Measurements from ENCODE around the gene PRKG2.
"Not testable (repeated sequence)": the region's sequence is repeated elsewhere in the genome, so short reads cannot be mapped to it uniquely, and the experiment has no call there.

Gene PRKG2

DNA sequence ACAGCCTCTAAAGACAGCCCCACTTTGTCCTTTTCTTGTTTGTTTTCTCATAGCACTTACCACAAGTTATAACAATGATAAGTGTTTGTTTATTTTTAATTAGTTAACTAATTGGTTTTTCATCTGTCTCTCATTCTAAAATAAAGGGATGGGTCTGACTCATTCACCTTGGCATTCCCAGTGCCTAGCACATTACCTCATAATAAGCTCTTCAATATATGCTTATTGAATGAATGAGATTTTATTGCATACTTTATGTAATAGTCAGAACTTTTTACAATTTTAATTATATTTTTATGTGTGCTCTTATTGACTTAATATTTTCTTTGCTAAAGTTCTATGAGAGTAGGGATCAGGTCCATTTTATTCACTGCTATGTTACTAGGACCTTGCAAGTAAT lies 22.8 kb upstream of the PRKG2 start:
- H3K9ac ChIP-seq (ENCODE audit: low read depth, low read length), result no peak overlapping the region
- no peaks in the 10 kb centered on the region for H3K9me3 ChIP-seq (ENCODE audit: control insufficient read depth, insufficient read depth, low read length)
- H3K27me3 ChIP-seq (ENCODE audit: control insufficient read depth, insufficient read depth, low read length), result no peaks in the 10 kb centered on the region
- H3K4me1 ChIP-seq (ENCODE audit: control insufficient read depth, insufficient read depth, low read length), result no peaks in the 10 kb centered on the region
- no peaks in the 10 kb centered on the region for H3K36me3 ChIP-seq (ENCODE audit: control insufficient read depth, insufficient read depth, low read length)
- no peak overlapping the region for H3K4me3 ChIP-seq (ENCODE audit: low read depth, low read length)

DNA sequence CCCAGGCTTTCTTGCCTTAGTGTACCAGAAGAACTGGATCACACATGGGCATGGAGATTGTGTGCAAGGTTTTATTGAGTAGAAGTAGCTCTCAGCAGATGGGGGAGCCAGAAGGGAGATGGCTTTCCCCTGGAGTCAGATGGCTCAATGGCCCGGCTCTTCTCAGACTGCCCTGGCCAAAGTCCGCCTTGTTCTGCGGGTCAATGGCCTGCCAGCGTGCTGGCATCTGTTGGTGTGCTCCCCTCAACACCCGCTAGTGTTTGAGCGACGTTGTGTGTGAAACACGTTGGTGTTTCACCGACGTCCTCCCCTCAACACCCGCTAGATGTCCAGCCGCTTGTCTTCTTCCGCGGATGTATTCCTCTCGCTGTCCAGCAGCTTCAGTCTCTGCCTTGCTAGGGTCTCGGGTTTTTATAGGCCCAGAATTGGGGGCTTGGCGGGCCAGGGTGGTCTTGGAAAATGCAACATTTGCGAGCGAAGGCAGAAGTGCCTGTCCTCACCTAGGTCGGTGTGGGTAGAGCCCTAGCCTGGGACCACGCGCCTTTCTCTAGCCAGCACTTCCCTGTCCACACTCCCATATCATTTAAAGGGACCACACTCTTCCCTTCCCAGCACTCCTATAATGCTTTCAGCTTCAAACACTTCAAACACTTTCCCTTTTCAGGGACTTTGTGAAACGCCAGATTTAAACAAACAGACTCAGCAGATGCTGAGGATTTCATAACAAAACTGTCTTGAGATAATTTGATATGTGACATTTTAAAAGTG lies 21.1 kb upstream of the PRKG2 start:
- Histone ChIP-seq H3K4me1 (ENCODE audit: control insufficient read depth, insufficient read depth, low read length) (no peaks in the 10 kb centered on the region), H3K27me3 (ENCODE audit: control insufficient read depth, insufficient read depth, low read length) (no peaks in the 10 kb centered on the region), H3K9ac (ENCODE audit: low read depth, low read length) (no peak overlapping the region), H3K4me3 (ENCODE audit: low read depth, low read length) (no peak overlapping the region), H3K36me3 (ENCODE audit: control insufficient read depth, insufficient read depth, low read length) (no peaks in the 10 kb centered on the region), H3K9me3 (ENCODE audit: control insufficient read depth, insufficient read depth, low read length) (peaks cover 7% of the 10 kb centered on the region)

DNA sequence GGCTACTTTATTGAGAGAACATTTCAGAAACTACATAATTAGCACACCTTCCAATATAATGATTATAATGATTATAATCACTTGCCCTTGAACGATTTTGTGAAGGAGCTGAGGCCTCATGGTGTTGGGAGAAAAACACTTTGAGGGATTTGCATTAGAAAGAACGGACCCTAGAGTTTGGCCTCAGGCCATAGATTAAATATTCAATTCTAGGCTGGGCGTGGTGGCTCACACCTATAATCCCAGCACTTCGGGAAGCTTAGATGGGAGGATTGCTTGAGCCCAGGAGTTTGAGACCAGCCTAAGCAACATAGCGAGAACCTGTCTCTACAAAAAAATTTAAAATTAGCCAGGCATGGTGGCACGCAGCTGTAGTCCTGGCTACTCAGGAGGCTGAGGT lies 12.9 kb upstream of the PRKG2 start:
- H3K4me3 ChIP-seq (ENCODE audit: low read depth, low read length), result no peak overlapping the region
- no peaks in the 10 kb centered on the region for H3K27me3 ChIP-seq (ENCODE audit: control insufficient read depth, insufficient read depth, low read length)
- peaks cover 6% of the 10 kb centered on the region for H3K4me1 ChIP-seq (ENCODE audit: control insufficient read depth, insufficient read depth, low read length)
- no peak overlapping the region for H3K9ac ChIP-seq (ENCODE audit: low read depth, low read length)
- H3K9me3 ChIP-seq (ENCODE audit: control insufficient read depth, insufficient read depth, low read length), result peaks cover 8% of the 10 kb centered on the region
- H3K36me3 ChIP-seq (ENCODE audit: control insufficient read depth, insufficient read depth, low read length), result no peaks in the 10 kb centered on the region

DNA sequence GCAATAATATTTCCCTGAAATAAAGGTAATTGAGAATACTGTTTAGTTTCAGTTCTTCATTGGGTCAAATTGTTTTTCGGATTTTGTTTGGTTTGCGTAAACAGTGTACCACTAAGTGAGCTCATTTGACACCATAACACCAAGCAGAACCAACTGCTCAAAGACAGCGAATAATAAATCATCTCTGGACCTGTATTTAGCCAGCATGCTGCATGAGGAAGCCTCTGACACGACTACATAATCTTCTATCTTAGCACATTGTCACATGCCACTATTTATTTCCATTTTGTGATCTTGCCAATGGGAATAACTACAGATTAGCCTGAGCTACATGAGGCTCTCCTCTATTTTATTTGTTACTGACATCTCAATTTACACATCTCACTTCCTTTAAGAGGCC lies 12.1 kb upstream of the PRKG2 start:
- Histone ChIP-seq H3K4me1 (ENCODE audit: control insufficient read depth, insufficient read depth, low read length) (peaks cover 6% of the 10 kb centered on the region), H3K9me3 (ENCODE audit: control insufficient read depth, insufficient read depth, low read length) (peaks cover 8% of the 10 kb centered on the region), H3K4me3 (ENCODE audit: low read depth, low read length) (no peak overlapping the region), H3K36me3 (ENCODE audit: control insufficient read depth, insufficient read depth, low read length) (no peaks in the 10 kb centered on the region), H3K9ac (ENCODE audit: low read depth, low read length) (no peak overlapping the region), H3K27me3 (ENCODE audit: control insufficient read depth, insufficient read depth, low read length) (no peaks in the 10 kb centered on the region)

DNA sequence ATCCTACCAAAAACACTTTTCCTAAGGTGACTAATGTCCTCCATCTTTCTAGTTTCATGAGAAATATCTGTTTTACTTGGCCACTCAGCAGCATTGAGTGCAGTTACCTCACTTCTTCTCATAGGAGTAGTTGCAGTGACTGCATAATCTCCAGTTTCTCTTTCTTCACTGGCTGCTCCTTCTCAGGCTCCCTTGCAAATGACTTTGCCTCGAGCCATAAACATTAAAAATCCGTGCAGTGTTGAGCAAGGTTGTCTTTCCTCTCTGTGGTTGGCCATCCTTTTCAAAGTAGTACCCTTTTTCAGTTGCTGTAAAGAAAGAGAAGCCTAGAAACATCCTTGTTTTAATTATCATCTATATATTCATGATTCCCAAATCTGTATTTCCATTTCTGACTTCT lies 10.2 kb upstream of the PRKG2 start:
- H3K4me3 ChIP-seq (ENCODE audit: low read depth, low read length), result no peak overlapping the region

DNA sequence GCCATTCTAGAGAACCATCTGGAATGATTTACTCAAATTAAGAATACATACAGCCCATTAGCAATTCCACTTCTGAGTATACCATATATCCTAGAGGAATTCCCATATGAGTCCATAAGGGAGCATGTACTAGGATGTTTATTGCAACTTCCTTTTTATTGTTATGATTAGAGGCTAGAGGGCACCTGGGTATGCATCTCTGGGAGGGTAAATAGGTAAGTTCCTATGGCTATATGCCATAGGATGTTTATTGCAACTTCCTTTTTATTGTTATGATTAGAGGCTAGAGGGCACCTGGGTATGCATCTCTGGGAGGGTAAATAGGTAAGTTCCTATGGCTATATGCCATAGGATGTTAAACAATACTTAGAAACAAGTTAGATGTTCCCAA lies 7.1 kb upstream of the PRKG2 start:
- not testable (repeated sequence) for H3K4me3 ChIP-seq (ENCODE audit: low read depth, low read length); H3K9ac ChIP-seq (ENCODE audit: low read depth, low read length); H3K4me1 ChIP-seq (ENCODE audit: control insufficient read depth, insufficient read depth, low read length); H3K36me3 ChIP-seq (ENCODE audit: control insufficient read depth, insufficient read depth, low read length); H3K9me3 ChIP-seq (ENCODE audit: control insufficient read depth, insufficient read depth, low read length); H3K27me3 ChIP-seq (ENCODE audit: control insufficient read depth, insufficient read depth, low read length)

More for the DNA sequence above, 10.2 kb upstream of the PRKG2 start:
- H3K27me3 ChIP-seq (ENCODE audit: control insufficient read depth, insufficient read depth, low read length), result no peaks in the 10 kb centered on the region
- no peak overlapping the region for H3K9ac ChIP-seq (ENCODE audit: low read depth, low read length)
- H3K9me3 ChIP-seq (ENCODE audit: control insufficient read depth, insufficient read depth, low read length), result no peaks in the 10 kb centered on the region
- peaks cover 6% of the 10 kb centered on the region for H3K4me1 ChIP-seq (ENCODE audit: control insufficient read depth, insufficient read depth, low read length)
- H3K36me3 ChIP-seq (ENCODE audit: control insufficient read depth, insufficient read depth, low read length), result no peaks in the 10 kb centered on the region

DNA sequence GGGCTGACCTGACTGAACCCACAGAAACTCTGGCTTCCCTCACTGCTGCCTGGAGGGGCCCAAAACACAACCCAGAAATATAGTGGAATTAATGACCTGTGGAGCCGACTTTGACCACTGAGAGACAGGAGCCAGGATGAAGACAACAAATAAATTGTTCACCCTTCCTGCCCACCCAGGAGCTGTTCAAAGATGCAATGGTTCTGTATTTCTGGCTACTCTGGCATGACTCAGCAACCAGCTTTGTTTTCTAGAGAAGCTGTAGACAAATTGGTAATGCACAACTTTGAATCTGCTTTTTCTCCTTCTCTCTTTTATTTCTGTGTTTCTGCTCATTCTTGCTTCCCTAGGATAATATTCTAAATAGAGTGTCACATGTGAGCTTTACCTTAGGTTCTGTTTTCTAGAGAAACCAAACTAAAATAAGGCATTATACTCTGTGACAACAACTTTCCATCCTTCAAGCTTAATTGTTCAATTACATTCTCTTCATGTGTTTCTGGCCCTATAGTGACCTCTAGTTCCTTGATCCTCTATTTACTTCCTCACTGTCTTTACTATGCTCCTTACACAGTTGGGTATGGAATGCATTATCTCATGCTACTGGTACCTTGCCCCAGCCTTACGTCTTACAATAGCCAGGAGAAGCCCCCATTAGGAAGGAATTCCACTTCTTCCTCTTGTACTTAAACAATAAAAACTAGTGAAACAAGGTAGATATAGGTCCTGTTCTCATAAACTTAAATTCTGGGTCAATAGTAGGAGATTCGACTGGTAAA lies 6.5 kb upstream of the PRKG2 start:
- H3K36me3 ChIP-seq (ENCODE audit: control insufficient read depth, insufficient read depth, low read length), result no peaks in the 10 kb centered on the region
- H3K27me3 ChIP-seq (ENCODE audit: control insufficient read depth, insufficient read depth, low read length), result peaks cover 6% of the 10 kb centered on the region
- H3K9me3 ChIP-seq (ENCODE audit: control insufficient read depth, insufficient read depth, low read length), result no peaks in the 10 kb centered on the region
- no peak overlapping the region for H3K4me3 ChIP-seq (ENCODE audit: low read depth, low read length)
- H3K4me1 ChIP-seq (ENCODE audit: control insufficient read depth, insufficient read depth, low read length), result no peaks in the 10 kb centered on the region
- H3K9ac ChIP-seq (ENCODE audit: low read depth, low read length), result no peak overlapping the region

DNA sequence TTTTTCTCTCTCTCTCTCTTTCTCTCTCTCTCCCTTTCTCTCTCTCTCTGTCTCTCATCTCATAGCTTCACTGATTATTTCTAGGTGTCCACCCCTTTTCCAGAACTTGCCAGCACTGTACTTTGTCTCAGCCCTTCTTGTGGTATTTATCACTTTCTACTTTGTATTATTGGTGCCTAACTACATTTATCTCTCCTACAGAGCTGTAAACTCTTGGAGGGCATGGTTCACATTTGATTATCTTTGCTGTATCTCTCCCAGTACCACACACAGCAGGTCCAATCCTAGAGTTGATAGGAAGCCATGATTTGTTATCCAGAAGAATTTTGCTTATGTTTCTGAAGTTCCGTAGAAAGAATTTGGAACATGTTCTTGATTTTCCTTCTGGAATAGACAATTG lies 5.2 kb upstream of the PRKG2 start:
- H3K4me1 ChIP-seq (ENCODE audit: control insufficient read depth, insufficient read depth, low read length), result peaks cover 2% of the 10 kb centered on the region
- no peak overlapping the region for H3K4me3 ChIP-seq (ENCODE audit: low read depth, low read length)
- H3K36me3 ChIP-seq (ENCODE audit: control insufficient read depth, insufficient read depth, low read length), result no peaks in the 10 kb centered on the region
- no peaks in the 10 kb centered on the region for H3K9me3 ChIP-seq (ENCODE audit: control insufficient read depth, insufficient read depth, low read length)
- no peak overlapping the region for H3K9ac ChIP-seq (ENCODE audit: low read depth, low read length)
- peaks cover 18% of the 10 kb centered on the region for H3K27me3 ChIP-seq (ENCODE audit: control insufficient read depth, insufficient read depth, low read length)

DNA sequence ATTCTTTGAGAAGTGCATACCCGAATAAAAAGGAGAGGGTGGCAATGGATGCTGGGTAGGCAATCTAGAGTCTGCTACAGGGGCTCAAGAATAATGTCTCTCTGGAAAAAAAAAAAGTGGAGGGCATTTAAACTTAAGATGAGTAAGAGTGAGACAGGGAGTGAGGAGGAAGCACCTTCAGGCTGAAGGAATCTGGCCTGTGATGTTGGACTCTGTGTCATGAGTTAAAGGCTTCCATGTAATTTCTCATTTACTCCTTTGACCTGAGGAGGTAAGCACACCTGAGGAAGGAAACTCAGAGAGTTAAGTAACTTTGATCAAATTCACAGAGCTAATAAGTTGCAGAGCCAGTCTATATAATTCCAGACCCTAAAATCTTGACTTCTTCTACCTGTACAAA lies 3.2 kb upstream of the PRKG2 start:
- Histone ChIP-seq H3K4me3 (ENCODE audit: low read depth, low read length) (no peak overlapping the region), H3K36me3 (ENCODE audit: control insufficient read depth, insufficient read depth, low read length) (no peaks in the 10 kb centered on the region), H3K9ac (ENCODE audit: low read depth, low read length) (no peak overlapping the region), H3K9me3 (ENCODE audit: control insufficient read depth, insufficient read depth, low read length) (no peaks in the 10 kb centered on the region), H3K27me3 (ENCODE audit: control insufficient read depth, insufficient read depth, low read length) (peaks cover 37% of the 10 kb centered on the region), H3K4me1 (ENCODE audit: control insufficient read depth, insufficient read depth, low read length) (peaks cover 2% of the 10 kb centered on the region)

DNA sequence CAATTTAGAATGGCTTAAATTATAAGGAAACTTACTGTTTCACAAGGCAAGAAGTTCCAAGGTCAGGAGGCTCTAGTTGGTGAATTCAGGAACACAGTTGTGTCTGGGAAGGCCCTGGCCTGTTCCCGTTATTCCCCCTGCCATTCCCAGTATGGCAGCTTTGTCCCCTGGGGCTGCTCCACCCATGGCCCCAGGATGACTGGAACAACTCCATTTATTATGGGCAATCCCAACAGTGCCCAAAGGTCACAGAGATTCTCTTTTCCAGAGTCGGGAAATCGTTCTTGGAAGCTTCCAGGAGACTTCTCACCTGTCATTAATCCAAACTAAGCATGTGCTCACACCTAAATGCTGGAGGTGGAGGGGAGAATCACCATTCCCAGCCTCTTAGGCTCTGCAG lies 2.8 kb upstream of the PRKG2 start:
- H3K4me3 ChIP-seq (ENCODE audit: low read depth, low read length), result no peak overlapping the region

DNA sequence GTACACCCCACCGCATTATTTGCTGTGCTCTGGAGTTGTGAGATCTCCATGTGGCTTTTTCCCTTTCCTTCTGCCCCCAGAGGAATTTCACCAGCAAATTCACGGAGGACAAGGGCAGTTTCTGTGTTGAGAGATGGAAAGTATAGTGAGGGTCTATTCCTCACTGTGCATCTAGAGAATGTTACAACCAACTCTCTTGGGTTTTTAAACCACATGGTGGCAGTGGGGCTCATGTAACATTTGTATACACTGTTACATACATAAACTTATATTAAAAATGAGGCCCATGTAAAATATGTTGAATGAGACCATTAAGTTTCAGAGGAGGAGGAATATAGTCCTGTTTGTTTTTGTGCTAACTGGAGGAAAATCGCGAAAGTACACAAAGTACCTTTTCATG lies 909 bp upstream of the PRKG2 start:
- Histone ChIP-seq H3K4me3 (ENCODE audit: low read depth, low read length) (peak overlapping the region; percentile 79), H3K9ac (ENCODE audit: low read depth, low read length) (no peak overlapping the region), H3K27me3 (ENCODE audit: control insufficient read depth, insufficient read depth, low read length) (peaks cover 57% of the 10 kb centered on the region)

More for the DNA sequence above, 2.8 kb upstream of the PRKG2 start:
- H3K9me3 ChIP-seq (ENCODE audit: control insufficient read depth, insufficient read depth, low read length), result no peaks in the 10 kb centered on the region
- peaks cover 2% of the 10 kb centered on the region for H3K4me1 ChIP-seq (ENCODE audit: control insufficient read depth, insufficient read depth, low read length)
- no peak overlapping the region for H3K9ac ChIP-seq (ENCODE audit: low read depth, low read length)
- H3K27me3 ChIP-seq (ENCODE audit: control insufficient read depth, insufficient read depth, low read length), result peaks cover 42% of the 10 kb centered on the region
- no peaks in the 10 kb centered on the region for H3K36me3 ChIP-seq (ENCODE audit: control insufficient read depth, insufficient read depth, low read length)

More for the DNA sequence above, 909 bp upstream of the PRKG2 start:
- H3K9me3 ChIP-seq (ENCODE audit: control insufficient read depth, insufficient read depth, low read length), result no peaks in the 10 kb centered on the region
- peaks cover 2% of the 10 kb centered on the region for H3K4me1 ChIP-seq (ENCODE audit: control insufficient read depth, insufficient read depth, low read length)
- no peaks in the 10 kb centered on the region for H3K36me3 ChIP-seq (ENCODE audit: control insufficient read depth, insufficient read depth, low read length)
